Ovary (tissue), 9 donors: Measurements from ENCODE around the gene VPS8. TPM values are rescaled to one million over a fixed set of nuclear protein-coding genes. Genes with fewer than 3 reads are reported as not detected.

Experiments used
- DNase-seq, 5 donors: peaks; one replicate each; pipeline ENCODE4 v3.0.0-alpha.2; 2019 to 2020
- H3K27ac ChIP-seq, 2 donors: fragments of 200-600 bp; one replicate each; pipeline versions ENCODE4 v1.5.1 to v1.8.0; 2019 to 2022
- H3K27me3 ChIP-seq: fragments of 200-600 bp; one replicate; pipeline ENCODE4 v1.8.0; 2022
- H3K36me3 ChIP-seq: fragments of 200-600 bp; sonication (generic); one replicate; pipeline ENCODE4 v1.5.1; 2019
- H3K4me1 ChIP-seq: one replicate; pipeline ENCODE4 v1.8.1; 2013; ENCODE audit warnings: mild to moderate bottlenecking, moderate library complexity; ENCODE audit not compliant: insufficient read depth
- H3K4me3 ChIP-seq: fragments of 200-600 bp; sonication (generic); one replicate; pipeline ENCODE4 v1.5.1; 2017
- H3K9me3 ChIP-seq, 2 donors: fragments of 200-600 bp in 1 of 2; sonication (generic) in 1 of 2; one replicate each; pipeline versions ENCODE4 v1.5.1 to v1.8.1; 2013 to 2019; ENCODE audit warnings: mild to moderate bottlenecking in 1 of 2, moderate library complexity in 1 of 2
- CTCF ChIP-seq, 3 donors: fragments of 450-650 bp in 2 of 3; fragments of 200-600 bp in 1 of 3; IDR thresholded peaks; one replicate each; pipeline versions ENCODE4 v1.5.1 to v1.8.0; 2016 to 2022; ENCODE audit warnings: antibody characterized with exemption in 3 of 3, mild to moderate bottlenecking in 1 of 3
- EP300 ChIP-seq: sonication (generic); formaldehyde crosslinking; IDR thresholded peaks from one replicate; pipeline ENCODE4 v1.6.1; 2017; ENCODE audit warnings: antibody characterized with exemption
- POLR2A ChIP-seq: fragments of 450-650 bp; IDR thresholded peaks from one replicate; pipeline ENCODE4 v1.6.1; 2017; ENCODE audit warnings: antibody characterized with exemption, mild to moderate bottlenecking, moderate library complexity
- WGBS, 3 donors: extraction: QIAGEN DNeasy Blood & Tissue Kit in 1 of 3; methylation state at CpG; one replicate each; pipeline versions ENCODE4 v1.1.5 to v1.1.7; 2013 to 2017; 5-methylcytosine and 5-hydroxymethylcytosine counted together
- intact Hi-C, 4 donors: fragments of 100-400 bp; cut with DNase I; formaldehyde crosslinking; loops; one replicate each; pipeline versions ENCODE4 v1.11.0 to v1.15.1; 2022 to 2023
- polyA plus RNA-seq, 2 donors: library from polyadenylated mRNA; stranded (reverse); fragments of 200-250 nt in 1 of 2; fragments of 350-450 nt in 1 of 2; fragmentation: Illumina TruSeq in 1 of 2; extraction: RNeasy Lipid Tissue Mini Kit (QIAGEN cat#74804) in 1 of 2; gene quantifications; one replicate each; pipeline ENCODE4 v1.2.3, GENCODE V29; 2013 to 2014
- total RNA-seq, 7 donors: library from RNA; depleted of rRNA in 2 of 7; stranded (reverse); fragments of >200 nt in 2 of 7; fragmentation: NEBNext Ultra II Directional in 3 of 7; extraction: Animal tissue kit (Norgen Biotek cat#: 25700) in 3 of 7; gene quantifications; one replicate each; pipeline versions ENCODE4 v1.1.0 to v1.2.4, GENCODE V29; 2016 to 2023
- donor health status: DM: no; HTN: no; CAD: no; lungs with moderate emphysema.
- donor health status: DM: no; HTN: no; CAD: no.
- donor health status: Bipolar disorder and iron deficiency.
- donor health status: DM: yes; HTN: yes; CAD: no.
- donor health status: DM: no; HTN: no; CAD: no.
- donor health status: DM: yes; HTN: yes; CAD: no.

VPS8 gene
- total and polyA plus RNA-seq, 9 donors, result 15.0 to 58.8 (median 42.7) TPM

GRCh38 chr3:184864000-184864399 is 52.0 kb downstream of the VPS8 start:
- DNase-seq, result no peak
- Histone ChIP-seq H3K9me3 (no peaks in the 10 kb centered on the region), H3K27ac (no peak overlapping the region), H3K4me3 (no peak overlapping the region), H3K27me3 (no peaks in the 10 kb centered on the region), H3K4me1 (no peaks in the 10 kb centered on the region), H3K36me3 (no peaks in the 10 kb centered on the region)
- TF ChIP-seq EP300 (no peak), POLR2A (no peak), CTCF (IDR thresholded peaks at IDR 0.05) (no peak)
- intact Hi-C loops, result no loop called here

GRCh38 chr3:184868477-184868876 is 56.5 kb downstream of the VPS8 start:
- Histone ChIP-seq H3K4me1 (no peaks in the 10 kb centered on the region), H3K36me3 (no peaks in the 10 kb centered on the region), H3K27ac (no peak overlapping the region), H3K27me3 (no peaks in the 10 kb centered on the region), H3K9me3 (no peaks in the 10 kb centered on the region), H3K4me3 (no peak overlapping the region)
- TF ChIP-seq CTCF (IDR thresholded peaks at IDR 0.05) (no peak), EP300 (no peak), POLR2A (no peak)
- 6 to 37% (median 18%) methylated on average over 2 of the region's 2 CpGs for WGBS, 3 donors
- intact Hi-C loops, result no loop called here
- DNase-seq, result no peak

- Histone ChIP-seq H3K9me3 (no peaks in the 10 kb centered on the region), H3K36me3 (no peaks in the 10 kb centered on the region), H3K4me1 (no peaks in the 10 kb centered on the region), H3K27me3 (no peaks in the 10 kb centered on the region), H3K27ac (no peak overlapping the region), H3K4me3 (no peak overlapping the region)
- 80 to 84% (median 81%) methylated on average over 4 of the region's 4 CpGs for WGBS, 3 donors
- TF ChIP-seq EP300 (no peak), CTCF (IDR thresholded peaks at IDR 0.05) (no peak), POLR2A (no peak)
- intact Hi-C loops, result loop anchor here in 2 of 4 donors (10.0 kb wide), 1 partner anchor 303 kb away; no protein-coding TSS in a partner anchor
- no peak for DNase-seq
Measured at GRCh38 chr3:184872200-184872599, 60.2 kb downstream of the VPS8 start.

- Histone ChIP-seq H3K27me3 (no peaks in the 10 kb centered on the region), H3K9me3 (no peaks in the 10 kb centered on the region), H3K27ac (no peak overlapping the region), H3K36me3 (no peaks in the 10 kb centered on the region), H3K4me1 (no peaks in the 10 kb centered on the region), H3K4me3 (no peak overlapping the region)
- WGBS, 3 donors, result 81 to 89% (median 87%) methylated on average over 1 of the region's 1 CpG
- no peak for DNase-seq
- TF ChIP-seq POLR2A (no peak), EP300 (no peak), CTCF (IDR thresholded peaks at IDR 0.05) (no peak)
- intact Hi-C loops, result loop anchor here in 2 of 4 donors (10.0 kb wide), 1 partner anchor 302 kb away; no protein-coding TSS in a partner anchor
Measured at GRCh38 chr3:184873141-184873540, 61.2 kb downstream of the VPS8 start.
